ENCODE measurements around the gene ERRFI1.
A peak's percentile ranks its signal among the peaks of the same experiment; 100 is the strongest.
"Not testable (repeated sequence)": the region's sequence is repeated elsewhere in the genome, so short reads cannot be mapped to it uniquely, and the experiment has no call there.

The ERRFI1 gene, protein sequence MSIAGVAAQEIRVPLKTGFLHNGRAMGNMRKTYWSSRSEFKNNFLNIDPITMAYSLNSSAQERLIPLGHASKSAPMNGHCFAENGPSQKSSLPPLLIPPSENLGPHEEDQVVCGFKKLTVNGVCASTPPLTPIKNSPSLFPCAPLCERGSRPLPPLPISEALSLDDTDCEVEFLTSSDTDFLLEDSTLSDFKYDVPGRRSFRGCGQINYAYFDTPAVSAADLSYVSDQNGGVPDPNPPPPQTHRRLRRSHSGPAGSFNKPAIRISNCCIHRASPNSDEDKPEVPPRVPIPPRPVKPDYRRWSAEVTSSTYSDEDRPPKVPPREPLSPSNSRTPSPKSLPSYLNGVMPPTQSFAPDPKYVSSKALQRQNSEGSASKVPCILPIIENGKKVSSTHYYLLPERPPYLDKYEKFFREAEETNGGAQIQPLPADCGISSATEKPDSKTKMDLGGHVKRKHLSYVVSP
- 3.3 to 8.3 (median 4.8) reads per million in 4 donors for total RNA-seq

DNA sequence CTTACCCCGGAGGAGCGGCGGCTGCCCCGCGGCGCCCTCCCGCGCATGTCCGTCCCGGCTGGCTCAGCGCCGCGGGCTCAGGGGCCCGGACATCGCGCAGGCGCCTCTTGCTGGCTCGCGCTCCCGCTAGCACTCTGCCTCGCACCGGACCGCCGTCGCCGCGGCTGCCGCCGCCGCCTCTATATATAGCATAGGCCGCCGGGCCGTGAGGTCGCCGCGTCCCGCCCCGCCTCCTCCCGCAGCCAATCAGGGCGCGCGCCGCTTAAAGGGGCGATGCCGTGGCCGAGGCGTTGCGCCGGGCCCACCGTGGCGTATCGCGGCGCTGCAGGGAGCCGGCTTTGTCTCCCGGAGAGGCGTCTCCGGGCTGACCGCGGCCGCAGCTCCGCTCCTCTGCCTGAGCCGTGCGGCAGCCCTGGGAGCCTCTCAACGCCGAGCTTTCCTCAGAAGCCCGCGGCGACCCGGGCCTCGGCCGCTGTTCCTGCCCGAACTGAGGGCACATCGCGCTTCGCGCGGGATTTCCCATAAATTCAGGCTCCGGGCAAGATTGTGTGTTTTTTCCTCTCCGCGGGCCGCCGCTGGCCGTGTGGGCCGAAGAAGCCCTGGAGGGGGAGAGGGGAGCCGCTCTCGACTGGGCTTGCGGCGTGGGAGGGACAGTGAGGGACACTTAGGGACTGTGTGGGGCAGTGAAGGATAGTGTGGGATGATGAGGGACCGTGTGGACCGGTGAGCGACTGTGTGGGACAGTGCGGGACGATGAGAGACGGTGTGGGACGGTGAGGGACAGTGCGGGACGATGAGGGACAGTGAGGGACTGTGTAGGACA lies at the start of gene ERRFI1:
Gene ERRFI1 (minus strand): TSS at position 157 of the 823 bp plus-strand sequence. CDS start 10,690 bp downstream, outside the sequence.
- peak; percentile 73 to 90 (median 80) for DNase-seq

DNA sequence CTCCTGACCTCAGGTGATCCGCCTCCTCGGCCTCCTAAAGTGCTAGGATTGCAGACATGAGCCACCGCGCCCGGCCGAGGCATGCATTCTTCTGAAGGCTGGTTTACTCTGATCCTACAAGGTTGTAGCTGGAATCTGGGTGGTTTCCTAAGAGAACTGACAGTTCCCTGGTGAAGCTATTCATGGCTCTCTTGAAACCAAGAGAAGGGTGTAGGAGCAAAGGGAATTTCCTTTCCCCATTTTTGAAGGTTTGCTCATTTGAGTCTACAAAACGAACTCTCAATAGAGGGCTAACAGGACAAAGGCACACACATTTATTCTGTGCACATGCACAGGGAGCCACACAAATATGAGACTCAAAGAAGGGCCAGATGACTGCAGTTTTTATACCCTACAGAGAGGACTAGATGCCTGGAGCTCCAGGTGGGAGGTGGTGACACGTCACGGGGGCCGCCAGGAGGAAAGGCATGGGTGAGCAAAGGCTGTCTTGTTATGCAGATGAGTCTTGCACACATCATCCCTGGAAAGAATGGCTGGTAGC lies 49.5 kb upstream of the ERRFI1 start:
- no peak for DNase-seq

DNA sequence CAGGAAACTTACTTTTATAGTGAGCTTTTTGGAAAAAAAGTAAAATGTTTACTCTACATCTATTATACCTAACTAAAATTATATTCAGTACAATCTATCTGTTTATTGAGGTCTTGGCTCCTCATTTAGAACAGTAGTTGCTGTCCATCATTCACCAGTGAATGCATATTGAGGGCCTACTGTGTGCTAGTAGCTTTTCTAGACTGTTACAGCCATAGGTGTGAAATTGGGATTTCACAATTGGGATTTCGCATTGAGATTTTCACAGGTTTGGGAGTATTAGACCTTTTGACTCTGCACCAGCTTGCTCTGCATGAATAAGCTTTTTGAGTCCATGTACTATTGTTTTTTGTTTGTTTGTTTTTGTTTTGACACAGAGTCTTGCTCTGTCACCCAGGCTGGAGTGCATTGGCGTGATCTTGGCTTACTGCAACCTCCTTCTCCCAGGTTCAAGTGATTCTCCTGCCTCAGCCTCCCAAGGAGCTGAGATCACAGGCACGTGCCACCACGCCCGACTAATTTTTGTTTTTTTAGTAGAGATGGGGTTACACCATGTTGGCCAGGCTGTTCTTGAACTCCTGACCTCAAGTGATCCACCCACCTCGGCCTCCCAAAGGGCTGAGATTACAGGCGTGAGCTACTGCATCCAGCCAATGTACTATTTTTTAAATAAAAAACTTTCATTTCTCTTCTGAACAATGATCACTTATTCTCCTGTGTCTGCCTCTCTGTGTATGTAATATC lies 47.2 kb upstream of the ERRFI1 start:
- DNase-seq: no peak

DNA sequence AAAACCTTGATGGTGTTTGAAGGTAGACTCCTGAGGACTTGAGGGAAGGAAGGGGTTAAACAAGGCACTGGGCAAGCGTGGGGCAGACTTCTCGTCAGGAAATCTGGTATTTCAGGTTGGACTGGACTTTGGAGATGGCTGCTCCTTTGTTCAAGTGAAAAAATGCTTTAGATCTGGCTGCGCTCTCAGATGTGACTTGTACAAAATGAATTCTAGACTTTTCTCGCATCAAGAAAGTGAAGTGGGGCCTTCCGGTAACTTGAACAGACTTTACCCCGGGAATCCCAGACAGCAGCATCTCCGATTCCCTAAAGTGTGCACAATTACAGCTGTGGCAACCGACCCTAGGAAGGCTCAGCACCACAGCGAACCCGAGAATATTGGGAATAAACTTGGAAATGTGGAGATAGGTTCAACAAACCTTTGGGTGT lies 44.3 kb upstream of the ERRFI1 start:
- DNase-seq: no peak

DNA sequence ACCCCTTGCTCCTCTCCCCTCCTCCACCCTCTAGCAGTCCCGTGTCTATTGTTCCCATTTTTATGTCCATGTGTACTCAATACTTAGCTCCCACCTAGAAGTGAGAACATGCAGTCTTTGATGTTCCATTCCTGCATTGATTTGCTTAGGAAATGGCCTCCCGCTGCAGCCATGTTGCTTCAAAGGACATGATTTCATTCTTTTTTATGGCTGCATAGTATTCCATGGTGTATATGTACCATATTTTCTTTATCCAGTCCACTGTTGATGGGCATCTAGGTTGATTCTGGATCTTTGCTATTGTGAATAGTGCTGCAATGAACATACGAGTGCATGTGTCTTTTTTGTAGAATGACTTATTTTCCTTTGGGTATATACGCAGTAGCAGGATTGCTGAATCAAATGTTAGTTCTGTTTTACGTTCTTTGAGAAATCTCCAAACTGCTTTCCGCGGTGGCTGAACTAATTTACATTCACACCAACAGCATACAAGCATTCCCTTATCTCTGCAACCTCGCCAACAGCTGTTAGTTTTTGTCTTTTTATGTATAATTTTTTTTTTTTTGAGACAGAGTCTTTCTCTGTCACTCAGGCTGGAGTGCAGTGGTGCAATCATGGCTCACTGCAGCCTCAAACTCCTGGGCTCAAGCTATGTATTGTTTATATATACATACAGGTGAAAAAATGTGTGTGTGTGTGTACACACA lies 43.7 kb upstream of the ERRFI1 start:
- DNase-seq: not testable (repeated sequence)

DNA sequence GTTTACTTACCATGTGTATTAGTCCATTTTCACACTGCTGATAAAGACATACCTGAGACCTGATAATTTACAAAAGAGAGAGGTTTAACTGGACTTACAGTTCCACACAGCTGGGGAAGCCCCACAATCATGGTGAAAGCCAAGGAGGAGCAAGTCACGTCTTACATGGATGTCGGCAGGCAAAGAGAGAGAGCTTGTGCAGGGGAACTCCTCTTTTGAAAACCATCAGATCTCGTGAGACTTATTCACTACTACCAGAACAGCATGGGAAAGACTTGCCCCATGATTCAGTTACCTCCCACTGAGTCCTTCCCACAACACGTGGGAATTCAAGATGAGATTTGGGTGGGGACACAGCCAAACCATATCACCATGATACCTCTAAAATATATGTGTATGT lies 39.3 kb upstream of the ERRFI1 start:
- DNase-seq: no peak

DNA sequence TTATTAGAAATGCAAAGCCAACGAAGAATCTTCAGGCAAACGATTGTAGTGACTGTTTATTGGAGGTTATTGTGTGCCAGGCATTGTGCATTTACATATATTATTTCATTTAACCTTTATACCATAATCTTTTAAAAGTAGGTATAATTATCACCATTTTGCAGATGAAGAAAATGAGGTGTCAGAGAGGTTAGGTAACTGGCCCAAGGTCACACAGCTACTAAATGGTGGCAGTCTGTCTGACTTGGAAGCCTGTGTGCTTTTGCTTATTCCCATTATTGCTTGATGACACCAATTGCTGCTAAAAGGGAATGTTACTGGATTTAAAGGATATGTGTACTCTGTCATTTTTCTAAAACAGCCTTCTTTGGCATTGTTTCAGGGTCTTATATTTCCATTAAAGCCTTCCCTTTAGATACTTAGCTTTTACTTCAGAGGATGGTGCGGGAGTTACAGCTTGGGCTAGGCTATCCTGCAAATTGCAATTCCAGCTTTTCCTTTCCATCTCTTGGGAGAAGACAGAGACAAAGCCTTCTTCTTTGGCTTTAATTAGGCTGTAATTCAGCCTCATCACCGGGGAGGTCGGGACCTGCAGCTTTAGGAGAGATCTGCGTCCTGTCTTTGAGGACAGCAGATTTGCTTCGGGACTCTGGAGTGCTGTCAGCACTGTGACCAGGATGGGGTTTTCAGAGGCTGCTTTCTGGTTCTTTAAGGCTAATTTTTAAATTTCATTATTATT lies 37.4 kb upstream of the ERRFI1 start:
- DNase-seq: no peak

DNA sequence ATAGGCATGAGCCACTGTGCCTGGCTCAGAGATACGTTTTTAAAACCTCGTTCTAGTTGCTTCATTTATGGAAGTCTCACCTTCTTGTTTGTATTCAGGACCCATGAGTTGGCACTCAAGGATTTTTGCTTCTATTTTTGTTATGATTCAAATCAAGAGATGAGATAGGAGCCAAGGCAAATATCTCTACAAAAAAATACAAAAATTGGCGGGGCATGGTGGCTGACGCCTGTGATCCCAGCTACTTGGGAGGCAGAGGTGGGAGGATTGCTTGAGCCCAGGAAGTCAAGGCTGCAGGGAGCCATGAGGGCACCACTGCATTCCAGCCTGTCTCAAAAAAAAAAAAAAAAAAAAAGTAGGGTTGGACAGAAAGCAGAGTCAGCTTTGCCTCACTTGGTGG lies 36.8 kb upstream of the ERRFI1 start:
- DNase-seq: no peak

DNA sequence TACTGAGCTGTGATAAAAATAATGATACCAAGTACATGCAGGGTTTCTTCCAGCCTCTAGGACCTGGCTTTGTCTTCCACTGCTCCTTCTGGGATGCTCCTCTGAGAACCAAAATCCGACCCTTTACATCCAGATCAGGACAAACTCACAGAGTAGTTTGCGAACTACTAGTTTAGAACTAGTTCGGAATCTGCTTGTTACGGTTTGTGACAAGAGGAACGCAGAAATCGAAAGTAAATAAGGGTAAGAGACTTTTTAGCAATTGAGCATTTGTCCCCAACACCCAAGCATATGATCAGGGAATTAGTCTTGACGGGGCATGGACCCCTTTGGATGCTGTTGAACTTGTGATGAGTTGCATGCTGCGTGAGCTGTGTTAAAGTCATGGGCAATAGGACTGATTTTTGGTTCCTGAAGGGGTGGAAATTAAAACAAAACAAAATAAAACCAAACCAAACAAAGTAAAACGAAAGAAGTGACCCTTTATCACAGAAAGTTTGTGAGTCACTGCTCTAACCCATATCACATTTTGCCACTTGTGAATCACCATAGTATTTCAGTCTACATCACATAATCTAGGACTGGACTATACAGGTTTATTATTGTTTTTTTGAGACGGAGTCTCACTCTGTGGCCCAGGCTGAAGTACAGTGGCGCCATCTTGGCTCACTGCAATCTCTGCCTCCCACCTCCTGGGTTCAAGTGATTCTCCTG lies 35.7 kb upstream of the ERRFI1 start:
- DNase-seq: no peak

DNA sequence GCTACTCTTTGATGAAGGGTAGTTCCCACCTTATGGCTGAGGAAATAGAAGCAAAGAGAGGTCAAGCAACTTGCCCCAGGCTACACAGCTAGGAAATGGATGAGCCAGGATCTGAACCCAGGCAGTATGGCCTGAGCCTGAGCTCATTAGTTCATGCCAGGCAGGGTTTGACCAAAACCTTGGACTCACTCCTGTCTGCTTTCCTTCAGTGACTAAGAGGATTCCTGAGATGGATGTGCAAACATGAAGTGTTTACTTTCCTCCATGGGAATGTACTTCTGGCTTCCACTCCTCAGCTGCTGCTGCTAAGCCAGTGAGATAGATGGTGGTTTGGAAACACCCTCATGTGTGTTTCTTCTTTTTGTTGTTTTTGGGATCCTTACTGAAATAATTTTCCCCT lies 35.1 kb upstream of the ERRFI1 start:
- DNase-seq: no peak

DNA sequence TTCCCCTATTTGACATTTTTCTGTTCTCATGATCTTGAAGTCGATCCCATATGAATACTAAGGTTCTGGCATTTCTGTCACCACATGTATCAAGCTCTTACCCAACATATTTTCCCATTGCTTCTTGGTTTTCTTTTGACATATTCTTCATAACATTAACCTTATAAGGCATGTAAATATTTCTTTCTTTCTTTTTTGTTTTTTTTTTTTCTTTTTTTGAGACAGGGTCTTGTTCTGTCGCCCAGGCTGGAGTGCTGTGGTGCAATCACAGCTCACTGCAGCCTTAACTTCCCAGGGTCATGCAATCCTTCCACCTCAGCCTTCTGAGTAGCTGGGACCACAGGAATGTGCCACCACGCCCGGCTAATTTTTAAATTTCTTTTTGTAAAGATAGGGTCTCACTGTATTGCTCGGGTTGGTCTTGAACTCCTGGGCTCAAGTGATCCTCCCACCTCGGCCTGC lies 33.1 kb upstream of the ERRFI1 start:
- DNase-seq: no peak

DNA sequence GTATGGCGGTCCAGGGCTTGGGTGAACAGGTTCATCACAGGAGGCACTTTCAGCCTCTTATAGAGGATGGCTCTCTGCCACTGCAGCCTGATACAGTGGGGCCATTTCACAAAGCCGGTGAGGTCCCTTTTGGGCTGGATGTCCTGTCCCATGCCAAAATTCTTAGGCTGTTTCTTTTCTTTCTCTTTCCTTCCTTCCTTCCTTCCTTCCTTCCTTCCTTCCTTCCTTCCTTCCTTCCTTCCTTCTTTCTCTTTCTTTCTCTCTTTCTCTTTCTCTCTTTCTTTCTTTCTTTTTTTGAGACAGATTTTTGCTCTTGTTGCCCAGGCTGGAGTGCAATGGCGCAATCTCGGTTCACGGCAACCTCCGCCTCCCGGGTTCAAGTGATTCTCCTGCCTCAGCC lies 31.7 kb upstream of the ERRFI1 start:
- DNase-seq: not testable (repeated sequence)

DNA sequence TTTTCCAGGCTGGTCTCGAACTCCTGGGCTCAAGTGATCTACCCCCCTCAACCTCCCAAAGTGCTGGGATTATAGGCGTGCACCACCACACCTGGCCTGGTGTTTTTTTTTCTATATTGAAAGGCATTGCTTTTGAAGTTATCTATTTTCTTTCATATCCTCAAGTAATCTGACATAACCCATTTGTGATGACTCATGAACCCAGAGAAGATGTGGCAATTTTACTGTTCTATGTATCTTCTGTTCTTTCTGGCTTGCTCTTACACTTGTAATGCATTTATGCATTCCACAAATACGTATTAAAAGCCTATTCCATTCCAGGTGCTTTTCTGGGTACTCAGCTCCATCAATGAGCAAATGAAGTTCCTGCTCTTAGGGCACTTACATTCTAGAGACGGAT lies 29.9 kb upstream of the ERRFI1 start:
- DNase-seq: no peak

DNA sequence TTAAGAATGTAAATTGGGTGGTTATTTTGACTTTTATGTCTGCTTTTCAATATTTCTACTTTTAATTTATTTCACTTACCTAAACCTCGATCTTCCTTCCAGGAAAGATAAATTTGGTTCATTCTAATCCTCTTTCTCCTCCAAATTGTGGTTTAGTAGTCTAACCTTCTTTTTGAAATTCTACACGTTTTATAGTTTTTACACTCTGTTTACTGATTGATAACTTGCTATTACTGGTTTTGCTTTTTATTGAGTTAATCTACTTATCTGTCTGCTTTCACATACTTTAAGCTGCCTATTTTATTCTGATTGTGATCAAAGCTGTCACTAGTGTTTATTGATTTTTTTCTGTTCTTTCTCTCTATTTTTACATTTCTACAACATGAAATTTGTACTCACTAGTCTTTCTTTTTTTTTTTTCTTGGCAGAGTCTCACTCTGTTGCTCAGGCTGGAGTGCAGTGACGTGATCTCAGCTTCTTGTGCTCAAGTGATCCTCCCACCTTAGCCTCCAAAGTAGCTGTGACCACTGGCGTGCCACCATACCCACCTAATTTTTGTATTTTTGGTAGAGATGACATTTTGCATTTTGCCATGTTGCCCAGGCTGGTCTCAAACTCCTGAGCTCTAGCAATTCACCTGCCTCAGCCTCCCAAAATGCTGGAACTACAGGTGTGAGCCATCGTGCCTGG lies 27.9 kb upstream of the ERRFI1 start:
- no peak for DNase-seq

DNA sequence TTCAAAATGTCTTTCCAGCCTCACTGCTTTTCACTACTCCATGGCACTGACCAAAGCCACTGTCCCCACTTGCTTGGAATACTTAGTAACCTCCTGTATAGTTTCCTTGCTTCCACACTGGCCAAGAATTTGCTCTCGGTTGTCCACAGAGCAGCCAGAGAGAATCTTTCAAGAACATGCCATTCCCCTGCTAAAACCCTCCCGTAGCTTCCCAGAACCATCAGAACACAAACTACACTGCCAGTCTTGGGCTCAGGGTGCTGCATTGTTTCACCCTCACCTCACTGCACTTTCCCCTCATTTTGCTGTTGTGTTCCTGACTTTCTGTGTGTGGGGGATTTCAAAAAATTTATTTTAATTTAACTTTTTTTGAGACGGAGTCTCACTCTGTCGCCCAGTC lies 25.5 kb upstream of the ERRFI1 start:
- no peak for DNase-seq

DNA sequence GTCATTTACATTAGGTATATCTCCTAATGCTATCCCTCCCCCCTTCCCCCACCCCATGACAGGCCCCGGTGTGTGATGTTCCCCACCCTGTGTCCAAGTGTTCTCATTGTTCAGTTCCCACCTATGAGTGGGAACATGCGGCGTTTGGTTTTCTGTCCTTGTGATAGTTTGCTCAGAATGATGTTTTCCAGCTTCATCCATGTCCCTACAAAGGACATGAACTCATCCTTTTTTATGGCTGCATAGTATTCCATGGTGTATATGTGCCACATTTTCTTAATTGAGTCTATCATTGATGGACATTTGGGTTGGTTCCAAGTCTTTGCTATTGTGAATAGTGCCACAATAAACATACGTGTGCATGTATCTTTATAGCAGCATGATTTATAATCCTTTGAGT lies 23.1 kb upstream of the ERRFI1 start:
- not testable (repeated sequence) for DNase-seq

DNA sequence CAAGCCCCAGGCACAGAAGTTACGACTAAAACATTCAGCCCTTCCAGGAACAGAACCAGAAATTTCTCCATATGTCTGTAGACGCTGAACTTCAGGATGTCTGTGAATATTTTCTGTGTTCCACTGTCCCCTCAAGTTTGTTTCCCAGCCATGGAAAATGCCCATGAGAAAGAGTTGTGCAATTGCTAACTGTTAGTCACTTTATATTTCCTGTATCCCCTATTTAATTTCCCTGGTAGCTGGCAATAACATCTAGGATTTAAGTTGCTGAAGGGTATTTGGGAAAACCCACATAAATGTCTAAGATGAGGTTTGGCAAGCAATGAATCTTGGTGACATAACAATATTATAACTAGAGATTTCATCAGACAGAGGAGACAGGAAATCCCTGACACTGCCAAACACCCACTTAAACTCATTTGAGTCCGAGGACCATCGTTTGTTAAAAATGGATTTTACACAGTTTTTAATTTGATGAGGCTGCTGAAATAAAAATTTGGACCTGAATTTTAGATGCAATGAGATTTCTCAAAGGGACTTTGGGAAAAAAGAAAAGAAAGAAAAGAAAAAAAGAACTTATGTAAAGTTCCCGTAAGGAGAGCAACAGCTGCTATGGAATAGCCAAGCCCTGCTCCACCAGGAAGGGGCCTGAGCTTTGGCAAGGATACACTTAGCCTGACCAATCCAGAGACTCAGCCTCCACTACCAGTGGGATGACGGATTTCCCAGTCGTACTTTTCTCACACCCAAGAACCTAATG lies 21.8 kb upstream of the ERRFI1 start:
- no peak for DNase-seq

DNA sequence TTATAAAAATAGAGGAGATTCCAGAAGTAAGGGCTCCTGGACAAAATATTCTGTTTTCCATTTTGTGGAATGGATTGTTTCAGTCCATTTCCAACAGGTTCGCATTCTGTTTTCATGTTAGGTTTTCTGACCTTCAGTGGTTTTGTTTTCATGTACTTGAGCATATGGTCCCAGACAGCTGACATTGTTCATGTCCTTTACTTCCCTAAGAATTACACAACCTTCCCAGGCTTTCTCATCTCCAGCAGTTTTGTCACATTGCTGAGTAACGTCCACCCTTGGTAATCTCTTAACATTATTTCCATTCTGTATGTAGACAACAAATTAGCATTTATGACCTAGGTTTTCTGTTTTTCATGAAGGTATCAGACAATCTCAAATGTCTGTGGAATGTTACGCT lies 21.0 kb upstream of the ERRFI1 start:
- no peak for DNase-seq

DNA sequence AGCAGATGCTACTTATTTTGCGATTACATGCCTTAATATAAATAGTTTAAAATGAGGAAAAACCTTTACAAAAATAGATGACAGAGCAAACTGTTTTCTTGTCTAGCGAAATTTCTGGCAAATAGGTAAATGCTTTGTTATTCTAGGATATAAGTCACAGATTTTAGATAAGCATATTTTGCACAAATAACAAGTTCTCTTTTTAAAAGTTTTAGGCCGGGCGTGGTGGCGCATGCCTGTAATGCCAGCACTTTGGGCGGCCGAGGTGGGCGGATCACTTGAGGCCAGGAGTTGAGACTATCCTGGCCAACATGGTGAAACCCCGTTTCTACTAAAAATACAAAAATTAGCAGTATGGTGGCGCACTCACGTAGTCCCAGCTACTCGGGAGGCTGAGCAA lies 20.3 kb upstream of the ERRFI1 start:
- no peak for DNase-seq
